ENCODE results near the gene STK26. TPM values are rescaled to one million over a fixed set of nuclear protein-coding genes. Genes with fewer than 3 reads are reported as not detected.

STK26 gene
- total and polyA plus RNA-seq, 2 of the 4 experiments (the other 2 are of a cell fraction): 0.17 to 0.18 TPM

GRCh38 chrX:132107291-132107690 lies 84.2 kb downstream of the STK26 start:
- Histone ChIP-seq H3K27me3 (ENCODE audit: control insufficient read depth, insufficient read depth, low read length) (peaks cover 3% of the 10 kb centered on the region), H4K91ac (ENCODE audit: insufficient read depth, low read depth, low read length) (no peak overlapping the region), H2BK120ac (ENCODE audit: low read depth, low read length) (no peak overlapping the region), H4K5ac (ENCODE audit: low read depth, low read length) (no peak overlapping the region), H2BK20ac (ENCODE audit: low read depth, low read length) (no peak overlapping the region), H3K14ac (replicated peaks; ENCODE audit: low read depth, low read length) (no peak overlapping the region), H2AFZ (replicated peaks; ENCODE audit: low read length, poor library complexity) (no peak overlapping the region), H3K4me2 (ENCODE audit: low read depth, low read length) (no peak overlapping the region), H2BK5ac (ENCODE audit: low read depth, low read length, poor library complexity, severe bottlenecking) (no peak overlapping the region), H2AK5ac (ENCODE audit: low read depth, low read length) (no peak overlapping the region), H3K9me3 (ENCODE audit: control insufficient read depth, insufficient read depth, low read length) (no peaks in the 10 kb centered on the region), H3K18ac (ENCODE audit: low read depth, low read length) (no peak overlapping the region), H2BK15ac (ENCODE audit: low read depth, low read length) (no peak overlapping the region), H3K27ac (ENCODE audit: insufficient read depth, low read length) (no peak overlapping the region), H4K20me1 (ENCODE audit: insufficient read depth, low read length) (no peaks in the 10 kb centered on the region), H3K56ac (ENCODE audit: extremely low read depth, insufficient read depth, low read length) (no peak overlapping the region), H3K36me3 (ENCODE audit: control insufficient read depth, insufficient read depth, low read length) (no peaks in the 10 kb centered on the region), H4K8ac (ENCODE audit: low read depth in 2 of 2, low read length in 2 of 2) (no peak overlapping the region), H3K4me3 (ENCODE audit: insufficient read depth, low read depth, low read length) (no peak overlapping the region), H3K79me1 (ENCODE audit: low read depth in 1 of 2, low read length in 2 of 2) (no peaks in the 10 kb centered on the region), H3K23ac (ENCODE audit: low read depth, low read length) (no peak overlapping the region), H3K9ac (ENCODE audit: low read depth, low read length) (no peak overlapping the region), H2AK9ac (replicated peaks; ENCODE audit: low read depth, low read length, poor library complexity) (no peak overlapping the region), H3K4me1 (ENCODE audit: control insufficient read depth, insufficient read depth, low read length) (no peaks in the 10 kb centered on the region), H3K9me1 (ENCODE audit: insufficient read depth, low read length) (no peaks in the 10 kb centered on the region), H3K4ac (ENCODE audit: low read depth, low read length) (no peak overlapping the region)
- ATAC-seq (ENCODE audit: low read depth) (no peak), DNase-seq (no peak)
- ChIA-PET CTCF (no interaction called here), POLR2A (ENCODE audit: unreplicated experiment) (no interaction called here)
- dilution Hi-C loops (cut with HindIII; ENCODE audit: low sequenced_read_pairs, unreplicated experiment) (no loop called here), intact Hi-C loops (cut with micrococcal nuclease) (no loop called here), in situ Hi-C loops (cut with MboI; ENCODE audit: low sequenced_read_pairs) (no loop called here)
- no TSS peak for BruUV-seq (replicated peaks)
- TF ChIP-seq NFE2L2 (IDR thresholded peaks at IDR 0.05; ENCODE audit: low read depth, low read length) (no peak), MAZ (IDR thresholded peaks at IDR 0.05; ENCODE audit: borderline replicate concordance, low read depth, low read length) (no peak), POLR2A (IDR thresholded peaks at IDR 0.05; ENCODE audit: low read depth, low read length) (no peak), CTCF (conservative IDR thresholded peaks at IDR 0.05; ENCODE audit: low read depth, low read length) (no peak), CHD1 (IDR thresholded peaks at IDR 0.05; ENCODE audit: low read depth, low read length) (no peak), BHLHE40 (IDR thresholded peaks at IDR 0.05; ENCODE audit: low read depth, low read length) (no peak), RCOR1 (IDR thresholded peaks at IDR 0.05; ENCODE audit: insufficient replicate concordance, low read length) (no peak), USF2 (IDR thresholded peaks at IDR 0.05; ENCODE audit: low read depth, low read length) (no peak)
